ENCODE measurements around the gene FES.
"Not testable (repeated sequence)": the region's sequence is repeated elsewhere in the genome, so short reads cannot be mapped to it uniquely, and the experiment has no call there.

Gene FES

GRCh38 chr15:90892498-90893174 is 8.3 kb downstream of the FES start:
- TF ChIP-seq JUND (IDR thresholded peaks at IDR 0.05; ENCODE audit: low read depth): no peak
- in situ Hi-C loops (cut with HindIII; ENCODE audit: low pct_unique_long_range_greater_than_20kb, low sequenced_read_pairs): no loop called here
- no peak for DNase-seq (ENCODE audit: low read depth in 1 of 2, low spot score in 1 of 2)

- no peak for TF ChIP-seq JUND (IDR thresholded peaks at IDR 0.05; ENCODE audit: low read depth)
- DNase-seq (ENCODE audit: low read depth in 1 of 2, low spot score in 1 of 2): no peak
- in situ Hi-C loops (cut with HindIII; ENCODE audit: low pct_unique_long_range_greater_than_20kb, low sequenced_read_pairs): no loop called here
These were observed 9.1 kb downstream of the FES start for GRCh38 chr15:90893175-90894090.

- no peak for TF ChIP-seq JUND (IDR thresholded peaks at IDR 0.05; ENCODE audit: low read depth)
- DNase-seq (ENCODE audit: low read depth in 1 of 2, low spot score in 1 of 2): no peak
- in situ Hi-C loops (cut with HindIII; ENCODE audit: low pct_unique_long_range_greater_than_20kb, low sequenced_read_pairs): no loop called here
These were observed 11.3 kb downstream of the FES start for GRCh38 chr15:90895571-90896117.

GRCh38 chr15:90897131-90897655 is 12.9 kb downstream of the FES start:
- in situ Hi-C loops (cut with HindIII; ENCODE audit: low pct_unique_long_range_greater_than_20kb, low sequenced_read_pairs): not testable (repeated sequence)

GRCh38 chr15:90901175-90902039 is 17.1 kb downstream of the FES start:
- in situ Hi-C loops (cut with HindIII; ENCODE audit: low pct_unique_long_range_greater_than_20kb, low sequenced_read_pairs): no loop called here
- no peak for TF ChIP-seq JUND (IDR thresholded peaks at IDR 0.05; ENCODE audit: low read depth)
- no peak for DNase-seq (ENCODE audit: low read depth in 1 of 2, low spot score in 1 of 2)

More at GRCh38 chr15:90897131-90897655, 12.9 kb downstream of the FES start:
- not testable (repeated sequence) for DNase-seq (ENCODE audit: low read depth in 1 of 2, low spot score in 1 of 2)

GRCh38 chr15:90902040-90902839 is 17.9 kb downstream of the FES start:
- DNase-seq (ENCODE audit: low read depth in 1 of 2, low spot score in 1 of 2): peak; percentile 84 to 98
- no peak for TF ChIP-seq JUND (IDR thresholded peaks at IDR 0.05; ENCODE audit: low read depth)
- in situ Hi-C loops (cut with HindIII; ENCODE audit: low pct_unique_long_range_greater_than_20kb, low sequenced_read_pairs): no loop called here

GRCh38 chr15:90902840-90903732 is 18.8 kb downstream of the FES start, which contains the start of gene MAN2A2:
MAN2A2 (plus strand) TSS chr15:90903302; CDS start chr15:90904208, 906 bp downstream.
- no peak for TF ChIP-seq JUND (IDR thresholded peaks at IDR 0.05; ENCODE audit: low read depth)
- in situ Hi-C loops (cut with HindIII; ENCODE audit: low pct_unique_long_range_greater_than_20kb, low sequenced_read_pairs): no loop called here
- DNase-seq (ENCODE audit: low read depth in 1 of 2, low spot score in 1 of 2): peak; percentile 64 to 83

GRCh38 chr15:90903733-90904536 is 19.6 kb downstream of the FES start:
- in situ Hi-C loops (cut with HindIII; ENCODE audit: low pct_unique_long_range_greater_than_20kb, low sequenced_read_pairs): no loop called here
- DNase-seq (ENCODE audit: low read depth in 1 of 2, low spot score in 1 of 2): peak; percentile 17 to 47

GRCh38 chr15:90904746-90905145 is 20.4 kb downstream of the FES start:
- DNase-seq (ENCODE audit: low read depth in 1 of 2, low spot score in 1 of 2): no peak
- in situ Hi-C loops (cut with HindIII; ENCODE audit: low pct_unique_long_range_greater_than_20kb, low sequenced_read_pairs): no loop called here
- TF ChIP-seq JUND (IDR thresholded peaks at IDR 0.05; ENCODE audit: low read depth): no peak

More at GRCh38 chr15:90903733-90904536, 19.6 kb downstream of the FES start:
- TF ChIP-seq JUND (IDR thresholded peaks at IDR 0.05; ENCODE audit: low read depth): no peak

All from T47D (cell line).